Heart left ventricle (tissue), 16 donors: ENCODE results near the gene CFAP70. TPM values are rescaled to one million over a fixed set of nuclear protein-coding genes. Genes with fewer than 3 reads are reported as not detected.
"Not testable (repeated sequence)": the region's sequence is repeated elsewhere in the genome, so short reads cannot be mapped to it uniquely, and the experiment has no call there.

ENCODE experiments used
- ATAC-seq, 4 donors: fragments of 200-7000 bp; cut with Tn5 transposase; one replicate each; pipeline ENCODE4 v1.9.1; 2020 to 2022; ENCODE audit warnings: moderate library complexity in 4 of 4, mild to moderate bottlenecking in 3 of 4, moderate number of reproducible peaks in 1 of 4
- DNase-seq, 5 donors: peaks; one replicate each; pipeline ENCODE4 v3.0.0-alpha.2; 2020
- H3K27ac ChIP-seq, 12 donors: fragments of 200-600 bp; sonication (generic) in 4 of 12; one replicate each; pipeline versions ENCODE4 v1.5.0 to v1.8.0; 2016 to 2022; ENCODE audit warnings: mild to moderate bottlenecking in 2 of 12
- H3K27me3 ChIP-seq, 9 donors: fragments of 200-600 bp; sonication (generic) in 2 of 9; one replicate each; pipeline versions ENCODE4 v1.5.1 to v1.8.0; 2016 to 2022; ENCODE audit warnings: mild to moderate bottlenecking in 3 of 9
- H3K36me3 ChIP-seq, 9 donors: fragments of 200-600 bp; sonication (generic) in 2 of 9; one replicate each; pipeline versions ENCODE4 v1.5.0 to v1.8.0; 2018 to 2022; ENCODE audit warnings: mild to moderate bottlenecking in 2 of 9
- H3K4me1 ChIP-seq, 12 donors: fragments of 200-600 bp; sonication (generic) in 4 of 12; one replicate each; pipeline versions ENCODE4 v1.5.0 to v1.8.0; 2016 to 2022; ENCODE audit warnings: mild to moderate bottlenecking in 3 of 12
- H3K4me3 ChIP-seq, 12 donors: fragments of 200-600 bp; sonication (generic) in 4 of 12; one replicate each; pipeline versions ENCODE4 v1.5.0 to v1.8.0; 2017 to 2022; ENCODE audit warnings: mild to moderate bottlenecking in 9 of 12, moderate library complexity in 4 of 12
- H3K9me3 ChIP-seq, 12 donors: fragments of 200-600 bp; sonication (generic) in 4 of 12; one replicate each; pipeline versions ENCODE4 v1.5.0 to v1.8.0; 2016 to 2022; ENCODE audit warnings: mild to moderate bottlenecking in 1 of 12
- POLR2A ChIP-seq, 2 donors: fragments of 450-650 bp; IDR thresholded peaks; one replicate each; pipeline ENCODE4 v1.6.1; 2017; ENCODE audit warnings: antibody characterized with exemption in 2 of 2, mild to moderate bottlenecking in 2 of 2, moderate library complexity in 2 of 2
- WGBS, 4 donors: extraction: QIAGEN DNeasy Blood & Tissue Kit in 2 of 4; methylation state at CpG; one replicate each; pipeline versions ENCODE4 v1.1.5 to v1.1.7; 2013 to 2018; 5-methylcytosine and 5-hydroxymethylcytosine counted together
- intact Hi-C, 10 donors: fragments of 100-400 bp; cut with DNase I; formaldehyde crosslinking; loops; one replicate each; pipeline versions ENCODE4 v1.11.1 to v1.14.2; 2022
- polyA plus RNA-seq, 2 donors: library from polyadenylated mRNA; stranded (reverse); fragments of 200-250 nt; gene quantifications; one replicate each; pipeline ENCODE4 v1.2.3, GENCODE V29; 2013
- total RNA-seq, 9 donors: library from RNA; depleted of rRNA in 2 of 9; stranded (reverse); fragments of >200 nt in 2 of 9; fragmentation: NEBNext Ultra II Directional in 3 of 9; extraction: Animal tissue kit (Norgen Biotek cat#: 25700) in 3 of 9; gene quantifications; one replicate each; pipeline versions ENCODE4 v1.1.0 to v1.2.4, GENCODE V29; 2016 to 2023
- TF ChIP-seq, protein P1 (sequence below), 12 donors: fragments of 200-600 bp; sonication (generic) in 4 of 12; IDR thresholded peaks; one replicate each; pipeline versions ENCODE4 v1.5.0 to v1.8.0; 2018 to 2022; ENCODE audit warnings: antibody characterized with exemption in 12 of 12, mild to moderate bottlenecking in 5 of 12
- donor health status: ischemic (EF 13 %, LVEDD 7.1; RV severe dilation, severe dysfunction).
- donor health status: healthy with polysubstance abuse.
- donor health status: DM: no; HTN: yes; CAD: no.
- donor health status: DM: no; HTN: no; CAD: no.
- donor health status: ischemic (EF 25% LVEDD 6.9; RV normal size, moderate dysfunction).
- donor health status: ischemic (EF 25% LVEDD 5.7; RV mildly dilated, moderate dysfunction).
- donor health status: healthy.
- donor health status: DM: yes; HTN: yes; CAD: no.
- donor health status: ischemic (EF 35%, LVEDD 5.7; RV mildly dilated, moderate dysfunction).
- donor health status: nonischemic (EF 11% LVEDD 7.7; RV severe dilation, severe dysfunction).
- donor health status: DM: yes; HTN: yes; CAD: no.
- donor health status: PGD.
- donor health status: ischemic (EF 29% LVEDD 5.4; RV normal size, mild dysfunction).
- donor health status: nonischemic (EF 23%, LVEDD 6.1; RV moderate dilation, normal function).

The CFAP70 gene
- total and polyA plus RNA-seq, 11 donors: 0.22 to 2.0 (median 1.4) TPM

DNA sequence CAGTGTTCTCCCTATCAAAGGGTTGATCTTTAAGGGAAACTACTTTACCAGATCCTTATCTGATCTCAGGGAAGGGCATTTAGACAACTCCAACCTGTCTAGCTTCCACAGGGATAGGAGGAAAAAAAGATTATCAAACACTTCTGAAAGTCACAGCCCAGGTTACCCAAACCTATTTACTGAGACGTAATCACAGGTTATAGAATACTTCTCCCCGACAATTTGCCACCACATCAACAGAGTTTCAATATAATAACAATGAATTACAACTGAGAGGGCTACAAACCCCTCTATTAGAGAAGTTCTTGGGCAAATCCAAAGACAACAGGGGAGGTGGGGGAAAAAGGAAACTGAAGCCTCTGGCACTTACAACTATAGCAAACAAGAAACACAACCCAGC is 26.3 kb downstream of the CFAP70 start:
- H3K36me3 ChIP-seq: no peaks in the 10 kb centered on the region
- H3K27ac ChIP-seq: no peak overlapping the region
- TF ChIP-seq, protein P1, sequence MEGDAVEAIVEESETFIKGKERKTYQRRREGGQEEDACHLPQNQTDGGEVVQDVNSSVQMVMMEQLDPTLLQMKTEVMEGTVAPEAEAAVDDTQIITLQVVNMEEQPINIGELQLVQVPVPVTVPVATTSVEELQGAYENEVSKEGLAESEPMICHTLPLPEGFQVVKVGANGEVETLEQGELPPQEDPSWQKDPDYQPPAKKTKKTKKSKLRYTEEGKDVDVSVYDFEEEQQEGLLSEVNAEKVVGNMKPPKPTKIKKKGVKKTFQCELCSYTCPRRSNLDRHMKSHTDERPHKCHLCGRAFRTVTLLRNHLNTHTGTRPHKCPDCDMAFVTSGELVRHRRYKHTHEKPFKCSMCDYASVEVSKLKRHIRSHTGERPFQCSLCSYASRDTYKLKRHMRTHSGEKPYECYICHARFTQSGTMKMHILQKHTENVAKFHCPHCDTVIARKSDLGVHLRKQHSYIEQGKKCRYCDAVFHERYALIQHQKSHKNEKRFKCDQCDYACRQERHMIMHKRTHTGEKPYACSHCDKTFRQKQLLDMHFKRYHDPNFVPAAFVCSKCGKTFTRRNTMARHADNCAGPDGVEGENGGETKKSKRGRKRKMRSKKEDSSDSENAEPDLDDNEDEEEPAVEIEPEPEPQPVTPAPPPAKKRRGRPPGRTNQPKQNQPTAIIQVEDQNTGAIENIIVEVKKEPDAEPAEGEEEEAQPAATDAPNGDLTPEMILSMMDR (IDR thresholded peaks at IDR 0.05): no peak
- no peak for TF ChIP-seq POLR2A (IDR thresholded peaks at IDR 0.05)
- no peaks in the 10 kb centered on the region for H3K4me1 ChIP-seq
- DNase-seq (no peak), ATAC-seq (no peak)
- H3K9me3 ChIP-seq: no peaks in the 10 kb centered on the region
- no peak overlapping the region for H3K4me3 ChIP-seq
- WGBS, 4 donors: 61 to 95% (median 85%) methylated on average over 2 of the region's 2 CpGs
- no peaks in the 10 kb centered on the region for H3K27me3 ChIP-seq
- intact Hi-C loops: no loop called here

DNA sequence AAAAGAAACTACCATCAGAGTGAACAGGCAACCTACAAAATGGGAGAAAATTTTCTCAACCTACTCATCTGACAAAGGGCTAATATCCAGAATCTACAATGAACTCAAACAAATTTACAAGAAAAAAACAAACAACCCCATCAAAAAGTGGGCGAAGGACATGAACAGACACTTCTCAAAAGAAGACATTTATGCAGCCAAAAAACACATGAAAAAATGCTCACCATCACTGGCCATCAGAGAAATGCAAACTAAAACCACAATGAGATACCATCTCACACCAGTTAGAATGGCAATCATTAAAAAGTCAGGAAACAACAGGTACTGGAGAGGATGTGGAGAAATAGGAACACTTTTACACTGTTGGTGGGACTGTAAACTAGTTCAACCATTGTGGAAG is 30.1 kb downstream of the CFAP70 start:
- H3K9me3 ChIP-seq, intact Hi-C loops, H3K27me3 ChIP-seq, ATAC-seq, H3K4me1 ChIP-seq, H3K27ac ChIP-seq, DNase-seq, H3K4me3 ChIP-seq, H3K36me3 ChIP-seq: not testable (repeated sequence)
- no CpG with 5 or more reads among the region's 1 CpG for WGBS, 4 donors

DNA sequence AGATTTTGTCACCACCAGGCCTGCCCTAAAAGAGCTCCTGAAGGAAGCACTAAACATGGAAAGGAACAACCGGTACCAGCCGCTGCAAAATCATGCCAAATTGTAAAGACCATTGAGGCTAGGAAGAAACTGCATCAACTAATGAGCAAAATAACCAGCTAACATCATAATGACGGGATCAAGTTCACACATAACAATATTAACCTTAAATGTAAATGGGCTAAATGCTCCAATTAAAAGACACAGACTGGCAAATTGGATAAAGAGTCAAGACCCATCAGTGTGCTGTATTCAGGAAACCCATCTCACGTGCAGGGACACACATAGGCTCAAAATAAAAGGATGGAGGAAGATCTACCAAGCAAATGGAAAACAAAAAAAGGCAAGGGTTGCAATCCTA is 33.4 kb downstream of the CFAP70 start:
- intact Hi-C loops, H3K36me3 ChIP-seq, H3K27me3 ChIP-seq, H3K9me3 ChIP-seq, H3K4me1 ChIP-seq, H3K27ac ChIP-seq, ATAC-seq, H3K4me3 ChIP-seq, DNase-seq: not testable (repeated sequence)
- 79 to 85% (median 82%) methylated on average over 2 to 4 of the region's 4 CpGs for WGBS, 4 donors

DNA sequence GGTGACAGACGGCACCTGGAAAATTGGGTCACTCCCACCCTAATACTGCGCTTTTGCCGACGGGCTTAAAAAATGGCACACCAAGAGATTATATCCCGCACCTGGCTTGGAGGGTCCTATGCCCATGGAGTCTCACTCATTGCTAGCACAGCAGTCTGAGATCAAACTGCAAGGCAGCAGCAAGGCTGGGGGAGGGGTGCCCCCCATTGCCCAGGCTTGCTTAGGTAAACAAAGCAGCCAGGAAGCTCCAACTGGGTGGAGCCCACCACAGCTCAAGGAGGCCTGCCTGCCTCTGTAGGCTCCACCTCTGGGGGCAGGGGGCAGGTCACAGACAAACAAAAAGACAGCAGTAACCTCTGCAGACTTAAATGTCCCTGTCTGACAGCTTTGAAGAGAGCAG is 35.1 kb downstream of the CFAP70 start:
- H3K9me3 ChIP-seq, DNase-seq, H3K4me1 ChIP-seq, H3K27ac ChIP-seq, H3K4me3 ChIP-seq, ATAC-seq, intact Hi-C loops, H3K27me3 ChIP-seq, H3K36me3 ChIP-seq: not testable (repeated sequence)
- 95 to 100% (median 99%) methylated on average over 5 of the region's 5 CpGs for WGBS, 4 donors

DNA sequence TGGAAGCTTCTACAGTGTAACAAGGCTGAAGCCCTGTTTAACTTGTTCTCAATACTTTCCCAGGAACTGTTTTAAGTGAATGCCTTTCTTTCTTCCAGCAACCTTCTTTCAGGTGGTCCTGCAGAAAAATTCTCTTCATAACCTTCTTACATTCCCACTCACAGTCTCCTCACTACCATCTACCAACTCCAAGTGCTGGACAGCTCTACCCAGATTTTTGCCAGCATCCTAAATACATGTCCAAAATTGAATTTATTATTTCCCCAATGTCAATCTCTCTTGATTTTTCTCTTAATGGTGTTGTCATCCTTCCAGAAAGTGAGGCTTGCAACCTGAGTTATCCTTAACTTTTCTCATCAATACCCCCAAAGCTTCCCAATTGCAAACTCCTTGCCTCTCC is 48.2 kb downstream of the CFAP70 start:
- Histone ChIP-seq H3K9me3 (peaks cover 0 to 23% (median 14%) of the 10 kb centered on the region in 12 donors), H3K27me3 (no peaks in the 10 kb centered on the region), H3K4me1 (no peaks in the 10 kb centered on the region), H3K36me3 (peaks cover 0 to 4% (median 0%) of the 10 kb centered on the region in 9 donors), H3K27ac (no peak overlapping the region), H3K4me3 (no peak overlapping the region)
- DNase-seq (no peak), ATAC-seq (no peak)
- TF ChIP-seq, protein P1 (IDR thresholded peaks at IDR 0.05): no peak
- no peak for TF ChIP-seq POLR2A (IDR thresholded peaks at IDR 0.05)
- intact Hi-C loops: no loop called here

DNA sequence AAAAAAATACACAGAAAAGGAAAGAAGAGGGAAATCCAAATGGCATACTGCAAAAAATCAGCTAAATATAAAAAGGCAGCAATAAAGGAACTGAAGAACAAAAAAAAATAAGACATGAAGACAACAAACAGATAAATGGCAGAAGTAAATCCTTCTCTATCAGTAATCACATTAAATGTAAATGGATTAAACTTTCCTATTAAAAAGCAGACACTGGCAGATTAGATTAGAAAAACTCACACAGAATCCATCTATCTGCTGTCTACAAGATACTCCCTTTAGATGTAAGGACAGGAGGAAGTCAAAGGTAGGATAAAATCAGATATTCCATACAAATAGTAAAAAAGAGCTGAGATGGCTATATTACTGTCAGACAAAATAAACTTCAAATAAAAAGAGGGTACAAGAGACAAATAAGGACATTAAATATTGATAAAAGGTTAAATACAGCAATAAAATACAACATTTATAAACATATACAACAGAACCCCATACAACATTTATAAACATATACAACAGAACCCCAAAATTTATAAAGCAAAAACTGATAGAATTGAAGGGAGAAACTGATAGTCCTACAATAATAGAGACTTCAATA is 51.4 kb downstream of the CFAP70 start:
- peaks cover 0 to 4% (median 0%) of the 10 kb centered on the region in 9 donors for H3K36me3 ChIP-seq
- intact Hi-C loops: no loop called here
- no peaks in the 10 kb centered on the region for H3K4me1 ChIP-seq
- ATAC-seq: no peak
- no peak overlapping the region for H3K4me3 ChIP-seq
- peaks cover 0 to 23% (median 14%) of the 10 kb centered on the region in 12 donors for H3K9me3 ChIP-seq
- H3K27me3 ChIP-seq: no peaks in the 10 kb centered on the region
- no peak for TF ChIP-seq POLR2A (IDR thresholded peaks at IDR 0.05)
- TF ChIP-seq, protein P1 (IDR thresholded peaks at IDR 0.05): no peak
- no peak overlapping the region for H3K27ac ChIP-seq
- DNase-seq: no peak
